KOPT-K1 (cell line): ENCODE results near the gene POP7.
"Not testable (repeated sequence)": the region's sequence is repeated elsewhere in the genome, so short reads cannot be mapped to it uniquely, and the experiment has no call there.

Source experiments
- H3K27ac ChIP-seq: fragments of 200-600 bp; sonication (generic); 2 replicates; pipeline ENCODE4 v1.5.1; 2016; ENCODE audit warnings: antibody characterized with exemption, mild to moderate bottlenecking, low read depth, low read length; ENCODE audit not compliant: poor library complexity, severe bottlenecking
- H3K36me3 ChIP-seq: fragments of 200-600 bp; sonication (generic); 2 replicates; pipeline ENCODE4 v1.5.1; 2017; ENCODE audit warnings: antibody characterized with exemption, mild to moderate bottlenecking, low read length, moderate library complexity; ENCODE audit not compliant: insufficient read depth
- H3K9me3 ChIP-seq: fragments of 200-600 bp; sonication (generic); 2 replicates; pipeline ENCODE4 v1.5.1; 2017; ENCODE audit warnings: antibody characterized with exemption, low read length, mild to moderate bottlenecking; ENCODE audit not compliant: insufficient read depth, poor library complexity, severe bottlenecking

The POP7 gene

DNA sequence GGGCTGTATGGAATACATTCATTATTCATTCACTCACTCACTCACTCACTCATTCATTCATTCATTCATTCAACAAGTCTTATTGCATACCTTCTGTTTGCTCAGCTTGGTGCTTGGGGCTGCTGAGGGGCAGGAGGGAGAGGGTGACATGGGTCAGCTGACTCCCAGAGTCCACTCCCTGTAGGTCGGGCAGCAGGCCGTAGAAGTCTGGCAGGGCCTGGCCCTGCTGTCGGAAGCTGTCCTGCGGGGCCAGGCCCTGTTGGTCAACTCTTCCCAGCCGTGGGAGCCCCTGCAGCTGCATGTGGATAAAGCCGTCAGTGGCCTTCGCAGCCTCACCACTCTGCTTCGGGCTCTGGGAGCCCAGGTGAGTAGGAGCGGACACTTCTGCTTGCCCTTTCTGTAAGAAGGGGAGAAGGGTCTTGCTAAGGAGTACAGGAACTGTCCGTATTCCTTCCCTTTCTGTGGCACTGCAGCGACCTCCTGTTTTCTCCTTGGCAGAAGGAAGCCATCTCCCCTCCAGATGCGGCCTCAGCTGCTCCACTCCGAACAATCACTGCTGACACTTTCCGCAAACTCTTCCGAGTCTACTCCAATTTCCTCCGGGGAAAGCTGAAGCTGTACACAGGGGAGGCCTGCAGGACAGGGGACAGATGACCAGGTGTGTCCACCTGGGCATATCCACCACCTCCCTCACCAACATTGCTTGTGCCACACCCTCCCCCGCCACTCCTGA is 16.7 kb downstream of the POP7 start:
- Histone ChIP-seq H3K36me3 (no peaks in the 10 kb centered on the region), H3K27ac (no peak overlapping the region), H3K9me3 (peaks cover 22% of the 10 kb centered on the region)

- peaks cover 10% of the 10 kb centered on the region for H3K9me3 ChIP-seq
- no peak overlapping the region for H3K27ac ChIP-seq
- no peaks in the 10 kb centered on the region for H3K36me3 ChIP-seq
Observed at GRCh38 chr7:100723732-100724275, 17.9 kb downstream of the POP7 start.

DNA sequence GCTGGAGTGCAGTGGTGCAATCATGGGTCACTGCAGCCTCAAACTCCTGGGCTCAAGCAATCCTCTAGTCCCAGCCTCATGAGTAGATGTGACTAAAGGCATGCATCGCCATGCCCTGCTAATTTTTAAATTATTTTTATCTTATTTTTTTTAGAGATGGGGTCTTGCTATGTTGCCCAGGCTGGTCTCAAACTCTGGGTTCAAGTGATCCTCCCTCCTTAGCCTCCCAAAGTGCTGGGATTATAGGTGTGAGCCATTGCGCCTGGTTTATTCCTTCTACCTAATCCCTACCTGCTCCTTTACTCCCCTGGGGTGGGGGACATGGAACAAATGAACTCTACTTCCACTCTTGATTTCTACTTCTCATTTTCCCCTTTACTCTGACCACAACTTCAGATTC is 18.4 kb downstream of the POP7 start:
- H3K9me3 ChIP-seq, H3K27ac ChIP-seq, H3K36me3 ChIP-seq: not testable (repeated sequence)

GRCh38 chr7:100726996-100727761 is 21.3 kb downstream of the POP7 start:
- H3K9me3 ChIP-seq: no peaks in the 10 kb centered on the region
- no peaks in the 10 kb centered on the region for H3K36me3 ChIP-seq
- no peak overlapping the region for H3K27ac ChIP-seq

DNA sequence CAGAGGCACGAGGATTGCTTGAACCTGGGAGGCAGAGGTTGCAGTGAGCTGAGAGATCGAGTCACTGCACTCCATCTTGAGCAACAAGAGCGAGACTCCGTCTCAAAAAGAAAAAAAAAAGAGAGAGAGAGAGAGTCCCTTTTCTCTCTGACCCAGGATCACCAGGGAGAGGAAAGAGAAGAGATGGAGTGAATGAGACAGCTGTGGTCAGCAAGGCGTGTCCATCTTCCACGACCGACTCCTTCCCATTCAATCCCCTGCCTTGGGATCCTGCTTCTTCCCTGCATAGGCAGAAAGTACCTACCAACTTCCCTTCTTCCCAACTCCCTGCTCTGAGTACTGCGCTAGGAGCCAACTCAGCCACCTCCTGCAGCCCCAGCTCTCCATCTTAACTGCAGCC is 22.3 kb downstream of the POP7 start:
- Histone ChIP-seq H3K27ac (no peak overlapping the region), H3K9me3 (no peaks in the 10 kb centered on the region), H3K36me3 (no peaks in the 10 kb centered on the region)

DNA sequence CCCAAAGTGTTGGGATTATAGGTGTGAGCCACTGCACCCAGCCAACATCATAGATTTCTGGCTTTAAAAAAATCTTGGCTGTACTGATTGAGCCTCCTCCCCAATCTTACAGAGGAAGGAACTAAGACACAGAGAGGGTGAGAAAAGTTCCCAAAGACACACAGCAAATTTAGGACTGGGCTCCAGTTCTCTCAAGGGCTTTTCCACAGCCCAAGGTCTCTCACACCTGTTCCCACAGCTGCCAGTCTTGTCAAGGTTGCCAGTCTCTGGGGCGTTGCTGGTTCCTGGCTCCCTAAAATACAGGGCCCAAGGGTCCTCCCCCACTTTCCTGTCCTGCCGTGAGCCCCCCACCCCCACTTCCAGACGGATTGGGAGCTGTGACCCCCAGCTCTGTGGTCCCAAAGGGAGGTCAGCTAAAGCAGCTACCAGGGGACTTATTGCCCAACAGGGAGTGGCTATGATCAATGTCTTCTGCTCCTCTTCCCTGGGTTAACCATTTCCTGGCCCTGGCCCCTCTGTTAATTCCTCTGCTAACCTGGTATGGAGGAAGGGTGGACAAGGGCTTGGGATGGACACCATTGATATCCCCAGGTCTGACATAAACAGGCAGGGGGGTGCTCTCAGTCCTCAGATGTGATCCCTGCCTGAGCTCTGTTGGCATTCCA is 24.3 kb downstream of the POP7 start:
- no peak overlapping the region for H3K27ac ChIP-seq
- H3K9me3 ChIP-seq: no peaks in the 10 kb centered on the region
- H3K36me3 ChIP-seq: no peaks in the 10 kb centered on the region

GRCh38 chr7:100731937-100732636 is 26.2 kb downstream of the POP7 start:
- no peaks in the 10 kb centered on the region for H3K36me3 ChIP-seq
- no peak overlapping the region for H3K27ac ChIP-seq
- no peaks in the 10 kb centered on the region for H3K9me3 ChIP-seq

DNA sequence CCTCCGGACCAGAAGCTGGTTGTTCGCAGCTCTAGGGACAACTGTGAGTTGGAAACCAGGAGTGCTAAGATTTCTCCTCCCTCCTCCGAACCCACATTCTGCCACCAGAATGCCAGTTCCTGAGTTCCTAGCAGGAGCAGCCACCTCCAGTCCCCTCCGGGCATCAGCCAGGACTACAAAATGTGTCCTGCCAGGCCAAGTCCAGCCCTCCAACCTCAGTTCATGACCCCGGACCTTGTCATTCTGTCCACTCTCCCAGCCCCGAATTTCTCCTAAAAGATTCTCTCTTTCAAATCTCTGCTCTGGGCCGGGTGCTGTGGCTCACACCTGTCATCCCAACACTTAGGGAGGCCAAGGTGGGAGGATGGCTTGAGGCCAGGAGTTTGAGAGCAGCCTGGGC is 29.8 kb downstream of the POP7 start:
- H3K9me3 ChIP-seq: no peaks in the 10 kb centered on the region
- H3K27ac ChIP-seq: no peak overlapping the region
- H3K36me3 ChIP-seq: no peaks in the 10 kb centered on the region

GRCh38 chr7:100736671-100737070 is 30.8 kb downstream of the POP7 start:
- Histone ChIP-seq H3K27ac (no peak overlapping the region), H3K9me3 (no peaks in the 10 kb centered on the region), H3K36me3 (no peaks in the 10 kb centered on the region)

DNA sequence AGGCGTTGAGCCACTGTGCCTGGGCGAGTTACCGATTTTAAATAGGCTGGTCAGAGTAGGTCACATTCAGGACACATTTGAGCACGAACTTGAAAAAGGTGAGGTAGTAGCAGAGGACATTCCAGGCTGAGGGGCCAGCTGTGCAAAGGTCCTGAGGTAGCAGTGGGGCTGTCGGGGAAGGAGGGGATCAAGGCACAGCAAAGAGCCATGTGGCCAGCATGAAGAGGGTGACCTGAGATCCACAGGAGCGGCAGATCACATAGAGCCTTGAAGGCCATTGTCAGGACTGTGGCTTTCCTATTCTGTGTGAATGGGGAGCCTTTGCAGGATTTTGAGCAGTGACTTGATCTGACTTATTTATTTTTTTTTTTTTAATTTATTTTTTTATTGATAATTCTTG is 34.0 kb downstream of the POP7 start:
- Histone ChIP-seq H3K9me3 (peaks cover 7% of the 10 kb centered on the region), H3K36me3 (no peaks in the 10 kb centered on the region), H3K27ac (no peak overlapping the region)

GRCh38 chr7:100744605-100745004 is 38.7 kb downstream of the POP7 start:
- peaks cover 7% of the 10 kb centered on the region for H3K9me3 ChIP-seq
- H3K36me3 ChIP-seq: no peaks in the 10 kb centered on the region
- H3K27ac ChIP-seq: no peak overlapping the region

- no peak overlapping the region for H3K27ac ChIP-seq
Observed at GRCh38 chr7:100745184-100745583, 39.3 kb downstream of the POP7 start.

GRCh38 chr7:100752994-100753393 is 47.1 kb downstream of the POP7 start:
- Histone ChIP-seq H3K36me3 (no peaks in the 10 kb centered on the region), H3K27ac (no peak overlapping the region)

More at GRCh38 chr7:100745184-100745583, 39.3 kb downstream of the POP7 start:
- peaks cover 7% of the 10 kb centered on the region for H3K9me3 ChIP-seq
- H3K36me3 ChIP-seq: no peaks in the 10 kb centered on the region

GRCh38 chr7:100753750-100754149 is 47.8 kb downstream of the POP7 start:
- Histone ChIP-seq H3K9me3 (no peaks in the 10 kb centered on the region), H3K36me3 (no peaks in the 10 kb centered on the region), H3K27ac (no peak overlapping the region)

More at GRCh38 chr7:100752994-100753393, 47.1 kb downstream of the POP7 start:
- H3K9me3 ChIP-seq: no peaks in the 10 kb centered on the region
